SK-N-MC (cell line): ENCODE data around the gene NFKBIL1.

Experiments used
- EZH2 ChIP-seq: fragments of 200-600 bp; sonication (generic); IDR thresholded peaks from one replicate; pipeline ENCODE4 v1.6.1; 2017; ENCODE audit warnings: antibody characterized with exemption
- FOXP2 ChIP-seq: optimal IDR thresholded peaks from 2 replicates; pipeline ENCODE3; 2011; ENCODE audit warnings: mild to moderate bottlenecking, moderate library complexity; ENCODE audit not compliant: insufficient read depth; ENCODE audit errors: extremely low read length, control extremely low read depth
- POLR2AphosphoS5 ChIP-seq: IDR thresholded peaks from 2 replicates; pipeline ENCODE4 v1.6.1; 2012; ENCODE audit warnings: mild to moderate bottlenecking, low read depth, low read length, borderline replicate concordance

GRCh38 chr6:31569861-31570536 is 22.6 kb downstream of the NFKBIL1 start:
- TF ChIP-seq EZH2: no peak
- no peak for TF ChIP-seq POLR2AphosphoS5
- TF ChIP-seq FOXP2: no peak
